Measurements from ENCODE around the gene SLC8A3.

GRCh38 chr14:70064136-70064865 is 124.5 kb downstream of the SLC8A3 start:
- TF ChIP-seq CTCF (IDR thresholded peaks at IDR 0.05): no peak
- TF ChIP-seq EP300 (IDR thresholded peaks at IDR 0.05): no peak
- no peak for TF ChIP-seq POLR2AphosphoS5 (IDR thresholded peaks at IDR 0.05)
- no peak for TF ChIP-seq POLR2A (IDR thresholded peaks at IDR 0.05; ENCODE audit: low read depth)
